GM06990 (cell line): ENCODE measurements around the gene XPOT.
A peak's percentile ranks its signal among the peaks of the same experiment; 100 is the strongest.

ENCODE experiments used
- DNase-seq: peaks from one replicate; pipeline ENCODE4 v3.0.0-alpha.2; 2011; ENCODE audit not compliant: insufficient read length; ENCODE audit errors: extremely low read depth
- H3K27me3 ChIP-seq: replicated peaks from 2 replicates; pipeline ENCODE4 v1.6.0; 2011; ENCODE audit warnings: low read length; ENCODE audit not compliant: control insufficient read depth, insufficient read depth
- H3K36me3 ChIP-seq: 2 replicates; pipeline ENCODE4 v1.5.1; 2011; ENCODE audit warnings: low read length; ENCODE audit not compliant: control insufficient read depth, insufficient read depth
- H3K4me3 ChIP-seq: replicated peaks from 2 replicates; pipeline ENCODE4 v1.5.1; 2011; ENCODE audit warnings: low read depth, mild to moderate bottlenecking, control low read depth, low read length
- CTCF ChIP-seq: IDR thresholded peaks from 2 replicates; pipeline ENCODE4 v1.5.1; 2011; ENCODE audit warnings: low read length, control low read depth, mild to moderate bottlenecking, inconsistent platforms; ENCODE audit not compliant: insufficient read depth, poor library complexity, severe bottlenecking

Gene XPOT

GRCh38 chr12:64395739-64396138 is 8.5 kb upstream of the XPOT start:
- Histone ChIP-seq H3K4me3 (no peak overlapping the region), H3K27me3 (no peaks in the 10 kb centered on the region), H3K36me3 (no peaks in the 10 kb centered on the region)
- no peak for DNase-seq
- TF ChIP-seq CTCF, result no peak

GRCh38 chr12:64400041-64400440 is 4.2 kb upstream of the XPOT start:
- Histone ChIP-seq H3K4me3 (no peak overlapping the region), H3K36me3 (no peaks in the 10 kb centered on the region), H3K27me3 (no peaks in the 10 kb centered on the region)
- TF ChIP-seq CTCF, result no peak
- DNase-seq, result no peak

DNA sequence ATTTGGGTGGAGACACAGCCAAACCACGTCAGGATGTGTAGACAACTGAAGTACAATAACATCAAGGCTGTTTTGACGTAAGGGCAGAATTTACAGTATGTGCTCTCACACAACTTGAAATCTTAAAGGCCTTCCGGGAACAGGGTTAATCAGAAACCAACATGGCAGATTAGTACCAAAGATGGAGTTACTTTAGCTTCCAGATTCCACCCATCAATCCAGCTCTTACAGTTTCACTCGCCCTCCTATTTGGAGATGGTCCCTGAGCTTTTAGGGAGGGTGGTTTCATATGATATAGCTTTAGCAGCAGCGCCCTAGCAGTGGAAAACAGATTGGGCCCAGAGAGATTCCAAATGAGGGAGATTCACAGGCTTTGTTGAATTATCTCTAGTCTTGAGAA is 2.0 kb upstream of the XPOT start:
- TF ChIP-seq CTCF, result no peak
- Histone ChIP-seq H3K27me3 (no peaks in the 10 kb centered on the region), H3K4me3 (no peak overlapping the region), H3K36me3 (no peaks in the 10 kb centered on the region)
- DNase-seq, result no peak

DNA sequence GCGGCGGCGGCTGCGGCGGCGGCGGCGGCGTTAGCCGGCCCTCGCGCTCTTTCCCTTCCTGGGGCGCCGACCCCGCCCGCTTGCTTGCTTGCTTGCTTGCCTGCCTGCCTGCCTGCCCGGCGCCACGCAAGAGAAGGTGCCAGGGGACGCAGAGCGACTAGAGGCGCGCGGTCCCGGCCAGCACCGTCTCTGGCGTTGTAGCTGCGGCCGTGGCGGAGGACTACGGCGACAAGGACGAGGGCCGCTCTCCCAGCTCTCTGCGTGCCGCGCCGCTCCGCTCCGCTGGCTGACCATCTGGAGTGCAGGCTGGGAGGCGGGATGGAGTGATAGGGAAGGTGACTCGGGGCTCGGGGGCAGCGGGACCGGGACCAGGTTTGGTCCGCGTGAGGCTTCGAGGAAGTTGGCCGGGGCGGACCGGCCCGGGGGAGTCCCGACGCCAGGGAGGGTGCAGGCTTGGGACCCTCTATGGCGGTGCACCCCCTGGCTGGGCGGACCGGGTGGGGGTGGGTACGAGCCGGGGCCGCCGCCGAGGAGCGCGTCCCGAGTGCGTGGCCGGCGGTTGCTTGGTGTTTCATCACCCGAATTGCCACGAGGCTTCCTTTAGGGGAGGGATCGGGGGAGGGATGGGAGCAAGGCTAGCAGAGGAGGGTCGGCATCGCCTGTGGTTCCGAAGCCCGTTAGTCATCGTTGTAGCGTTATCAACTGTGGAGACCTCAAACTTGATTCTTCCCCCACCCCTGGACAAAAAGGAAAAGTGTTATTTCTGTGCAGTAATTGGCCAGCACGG is 471 bp downstream of the XPOT start:
- Histone ChIP-seq H3K4me3 (peak overlapping the region; percentile 92), H3K36me3 (no peaks in the 10 kb centered on the region), H3K27me3 (no peaks in the 10 kb centered on the region)
- TF ChIP-seq CTCF, result no peak
- no peak for DNase-seq

- Histone ChIP-seq H3K36me3 (no peaks in the 10 kb centered on the region; the same call in 1 of the 2 replicates), H3K27me3 (no peaks in the 10 kb centered on the region), H3K4me3 (no peak overlapping the region)
- no peak for TF ChIP-seq CTCF
- DNase-seq, result no peak
Measured at GRCh38 chr12:64407342-64408223, 3.4 kb downstream of the XPOT start.
